Osteoblast (primary cell): ENCODE data around the gene RB1. TPM values are rescaled to one million over a fixed set of nuclear protein-coding genes. Genes with fewer than 3 reads are reported as not detected.
"Not testable (repeated sequence)": the region's sequence is repeated elsewhere in the genome, so short reads cannot be mapped to it uniquely, and the experiment has no call there.

Experiments used
- DNase-seq: peaks from one replicate; pipeline ENCODE4 v3.0.0; 2011; ENCODE audit warnings: low spot score, mixed read lengths; ENCODE audit not compliant: insufficient read length; ENCODE audit errors: missing footprints
- H2AFZ ChIP-seq: 2 replicates; pipeline ENCODE4 v1.6.0; 2011; ENCODE audit warnings: mild to moderate bottlenecking, low read length
- H3K27ac ChIP-seq: 2 replicates; pipeline ENCODE4 v1.5.1; 2011; ENCODE audit warnings: mild to moderate bottlenecking, low read depth, low read length, moderate library complexity
- H3K27me3 ChIP-seq: 2 replicates; pipeline ENCODE4 v1.6.0; 2012; ENCODE audit warnings: mild to moderate bottlenecking, control low read depth, inconsistent platforms, low read length, moderate library complexity; ENCODE audit not compliant: insufficient read depth
- H3K36me3 ChIP-seq: 2 replicates; pipeline ENCODE4 v1.5.1; 2011; ENCODE audit warnings: mild to moderate bottlenecking, low read length, control low read depth, moderate library complexity; ENCODE audit not compliant: insufficient read depth
- H3K4me1 ChIP-seq: 2 replicates; pipeline ENCODE4 v1.5.1; 2011; ENCODE audit warnings: mild to moderate bottlenecking, low read length, control low read depth, moderate library complexity; ENCODE audit not compliant: insufficient read depth
- H3K4me2 ChIP-seq: 2 replicates; pipeline ENCODE4 v1.6.0; 2011; ENCODE audit warnings: mild to moderate bottlenecking, low read length; ENCODE audit not compliant: insufficient read depth
- H3K4me3 ChIP-seq: fragments of 200-600 bp; sonication (generic); 3 replicates; pipeline ENCODE4 v1.5.1; 2012; ENCODE audit warnings: mild to moderate bottlenecking, low read length, inconsistent platforms; ENCODE audit not compliant: insufficient read depth
- H3K79me2 ChIP-seq: 2 replicates; pipeline ENCODE4 v1.6.0; 2012; ENCODE audit warnings: mild to moderate bottlenecking, low read length, control low read depth, inconsistent platforms; ENCODE audit not compliant: insufficient read depth
- H3K9me3 ChIP-seq: 2 replicates; pipeline ENCODE4 v1.5.1; 2011; ENCODE audit warnings: low read depth, low read length, control low read depth
- H4K20me1 ChIP-seq: 2 replicates; pipeline ENCODE4 v1.6.0; 2012; ENCODE audit warnings: mild to moderate bottlenecking, low read length, control low read depth; ENCODE audit not compliant: insufficient read depth
- CTCF ChIP-seq: IDR thresholded peaks from 2 replicates; pipeline ENCODE4 v1.5.1; 2011; ENCODE audit warnings: mild to moderate bottlenecking, low read depth, low read length, moderate library complexity; ENCODE audit errors: extremely low read depth
- total RNA-seq: library from RNA; depleted of rRNA; stranded (reverse); fragments of >200 nt; gene quantifications from 2 replicates; pipeline ENCODE4 v1.2.3, GENCODE V29; 2012

Gene RB1
- total RNA-seq, 1 donor: 33.3 TPM

DNA sequence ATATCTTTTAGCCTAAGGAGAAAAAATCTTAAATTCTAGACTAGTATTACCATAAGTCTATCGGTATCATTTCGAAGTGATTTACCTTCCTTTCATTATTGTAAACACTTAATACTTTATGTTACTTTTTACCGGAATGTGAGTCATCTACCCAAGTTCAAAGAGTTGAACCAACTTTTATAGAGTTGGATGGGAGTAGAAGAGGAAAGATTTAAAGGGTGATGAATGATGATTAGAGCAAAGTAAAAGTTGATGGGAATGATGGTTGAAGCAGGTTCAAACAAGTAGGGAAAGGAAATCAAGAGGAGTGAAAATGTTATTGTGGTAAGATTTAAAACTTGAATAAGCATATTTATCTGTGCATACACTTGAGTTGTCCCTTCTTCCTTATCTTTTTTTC lies 120.7 kb downstream of the RB1 start:
- no peak for TF ChIP-seq CTCF
- H3K4me2 ChIP-seq: no peak overlapping the region
- H4K20me1 ChIP-seq: no peaks in the 10 kb centered on the region
- no peak for DNase-seq
- H3K79me2 ChIP-seq: peaks cover 2% of the 10 kb centered on the region
- no peaks in the 10 kb centered on the region for H3K36me3 ChIP-seq
- no peaks in the 10 kb centered on the region for H3K4me1 ChIP-seq
- H3K27me3 ChIP-seq: no peaks in the 10 kb centered on the region
- H3K4me3 ChIP-seq: no peak overlapping the region
- H3K9me3 ChIP-seq: no peaks in the 10 kb centered on the region
- no peak overlapping the region for H3K27ac ChIP-seq
- no peak overlapping the region for H2AFZ ChIP-seq

DNA sequence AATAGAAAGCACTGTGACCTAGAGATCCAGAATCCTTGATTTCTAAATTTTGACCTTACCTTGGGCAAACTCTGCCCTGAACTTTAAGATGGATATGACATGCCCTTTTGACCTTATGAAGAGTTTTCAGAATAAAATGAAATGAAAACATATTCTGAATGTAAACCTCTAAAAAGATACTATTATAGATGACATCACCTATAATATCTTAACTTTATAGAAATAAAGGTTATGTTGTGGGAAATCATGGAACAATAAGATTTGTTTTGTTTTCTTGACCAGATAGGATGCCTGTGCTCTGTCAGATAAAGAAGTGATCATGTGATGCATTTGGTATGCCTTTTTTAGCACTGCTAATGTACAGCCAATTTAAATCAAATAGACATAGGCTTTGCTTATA lies 122.5 kb downstream of the RB1 start:
- Histone ChIP-seq H3K27ac (no peak overlapping the region), H3K4me2 (no peak overlapping the region), H3K4me3 (no peak overlapping the region), H3K79me2 (peaks cover 5% of the 10 kb centered on the region), H3K9me3 (no peaks in the 10 kb centered on the region), H4K20me1 (no peaks in the 10 kb centered on the region), H2AFZ (no peak overlapping the region), H3K4me1 (peaks cover 4% of the 10 kb centered on the region), H3K27me3 (no peaks in the 10 kb centered on the region), H3K36me3 (no peaks in the 10 kb centered on the region)
- no peak for TF ChIP-seq CTCF
- no peak for DNase-seq

GRCh38 chr13:48426755-48427298 lies 123.3 kb downstream of the RB1 start:
- H3K79me2 ChIP-seq, H3K27ac ChIP-seq, H3K36me3 ChIP-seq, H4K20me1 ChIP-seq, H3K9me3 ChIP-seq, H2AFZ ChIP-seq, H3K4me3 ChIP-seq, DNase-seq, H3K4me2 ChIP-seq, H3K27me3 ChIP-seq: not testable (repeated sequence)
- H3K4me1 ChIP-seq: peaks cover 11% of the 10 kb centered on the region

DNA sequence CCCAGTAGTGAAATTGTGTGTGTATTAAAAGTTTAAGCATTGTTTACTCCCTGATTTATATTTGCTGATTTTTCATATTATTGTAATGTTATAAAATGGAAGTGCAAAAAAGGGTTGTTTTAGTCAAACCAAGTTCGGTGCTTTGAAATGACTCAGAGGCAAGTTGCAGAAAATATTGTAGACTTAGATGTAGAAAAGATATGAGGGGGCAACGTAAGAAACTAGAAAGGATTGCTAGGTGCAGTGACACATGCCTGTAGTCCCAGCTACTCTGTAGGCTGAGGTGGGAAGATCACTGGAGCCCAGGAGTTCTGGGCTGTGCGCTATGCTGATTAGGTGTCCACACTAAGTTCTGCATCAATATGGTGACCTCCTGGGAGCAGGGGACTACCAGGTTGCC lies 125.5 kb downstream of the RB1 start:
- Histone ChIP-seq H3K4me1 (peaks cover 19% of the 10 kb centered on the region), H3K9me3 (no peaks in the 10 kb centered on the region)

More for the DNA sequence above, 125.5 kb downstream of the RB1 start:
- Histone ChIP-seq H3K4me2 (no peak overlapping the region), H4K20me1 (no peaks in the 10 kb centered on the region), H2AFZ (no peak overlapping the region), H3K27ac (no peak overlapping the region), H3K27me3 (no peaks in the 10 kb centered on the region), H3K36me3 (no peaks in the 10 kb centered on the region), H3K79me2 (peaks cover 5% of the 10 kb centered on the region), H3K4me3 (no peak overlapping the region)
- no peak for TF ChIP-seq CTCF
- DNase-seq: no peak
